Thoracic aorta (tissue), 2 donors: ENCODE data around the gene FGB. TPM values are rescaled to one million over a fixed set of nuclear protein-coding genes. Genes with fewer than 3 reads are reported as not detected.
"Not testable (repeated sequence)": the region's sequence is repeated elsewhere in the genome, so short reads cannot be mapped to it uniquely, and the experiment has no call there.

Experiments
- ATAC-seq: fragments of 150-250 bp; one replicate; pipeline ENCODE4 v1.8.0; 2017; ENCODE audit warnings: low read depth; ENCODE audit not compliant: insufficient number of reproducible peaks, low FRiP score
- DNase-seq: peaks from one replicate; pipeline ENCODE4 v3.0.0-alpha.2; 2020; ENCODE audit warnings: low spot score
- H3K27ac ChIP-seq, 2 donors: fragments of 200-600 bp; sonication (generic); 1 replicate in 1 of 2; 2 replicates in 1 of 2; pipeline ENCODE4 v1.5.1; 2016; ENCODE audit warnings: mild to moderate bottlenecking in 2 of 2, moderate library complexity in 2 of 2
- H3K27me3 ChIP-seq: fragments of 200-600 bp; sonication (generic); replicated peaks from 2 replicates; pipeline ENCODE4 v1.6.0; 2016; ENCODE audit warnings: mild to moderate bottlenecking; ENCODE audit not compliant: insufficient read depth
- H3K36me3 ChIP-seq: fragments of 200-600 bp; sonication (generic); one replicate; pipeline ENCODE4 v1.5.1; 2016
- H3K4me1 ChIP-seq, 2 donors: fragments of 200-600 bp; sonication (generic); 1 replicate in 1 of 2; 2 replicates in 1 of 2; pipeline versions ENCODE4 v1.5.1 to v1.6.0; 2016; ENCODE audit warnings: low read depth in 2 of 2, mild to moderate bottlenecking in 1 of 2; ENCODE audit not compliant: control insufficient read depth in 1 of 2
- H3K4me3 ChIP-seq: fragments of 200-600 bp; sonication (generic); 2 replicates; pipeline ENCODE4 v1.5.1; 2016; ENCODE audit warnings: mild to moderate bottlenecking
- H3K9me3 ChIP-seq: fragments of 200-600 bp; sonication (generic); 2 replicates; pipeline ENCODE4 v1.5.1; 2016
- CTCF ChIP-seq: fragments of 200-600 bp; sonication (generic); IDR thresholded peaks from one replicate; pipeline ENCODE4 v1.5.1; 2019; ENCODE audit warnings: antibody characterized with exemption
- total RNA-seq, 2 donors: library from RNA; depleted of rRNA; stranded (reverse); fragments of >200 nt; gene quantifications; one replicate each; pipeline versions ENCODE4 v1.1.0 to v1.2.3, GENCODE V29; 2016

The FGB gene
- total RNA-seq, 2 donors from 2014 or later: not detected

GRCh38 chr4:154595807-154596206 is 33.0 kb downstream of the FGB start:
- Histone ChIP-seq H3K36me3 (no peaks in the 10 kb centered on the region), H3K4me1 (no peaks in the 10 kb centered on the region), H3K27ac (no peak overlapping the region), H3K27me3 (no peaks in the 10 kb centered on the region), H3K9me3 (no peaks in the 10 kb centered on the region), H3K4me3 (no peak overlapping the region)
- TF ChIP-seq CTCF: no peak
- DNase-seq: no peak
- no peak for ATAC-seq

- not testable (repeated sequence) for H3K27ac ChIP-seq, H3K9me3 ChIP-seq, H3K27me3 ChIP-seq, DNase-seq, H3K4me1 ChIP-seq, H3K4me3 ChIP-seq, H3K36me3 ChIP-seq, ATAC-seq
Observed at GRCh38 chr4:154597281-154597680, 34.5 kb downstream of the FGB start.

- Histone ChIP-seq H3K4me3 (no peak overlapping the region), H3K4me1 (no peaks in the 10 kb centered on the region), H3K36me3 (no peaks in the 10 kb centered on the region), H3K9me3 (no peaks in the 10 kb centered on the region), H3K27me3 (no peaks in the 10 kb centered on the region), H3K27ac (no peak overlapping the region)
- DNase-seq (no peak), ATAC-seq (no peak)
- no peak for TF ChIP-seq CTCF
Observed at GRCh38 chr4:154597798-154598774, 35.3 kb downstream of the FGB start.

- no peak overlapping the region for H3K4me3 ChIP-seq
- no peaks in the 10 kb centered on the region for H3K36me3 ChIP-seq
- no peak for DNase-seq
- ATAC-seq: no peak
- no peak for TF ChIP-seq CTCF
- H3K27me3 ChIP-seq: no peaks in the 10 kb centered on the region
- no peaks in the 10 kb centered on the region for H3K4me1 ChIP-seq
- H3K27ac ChIP-seq: no peak overlapping the region
- no peaks in the 10 kb centered on the region for H3K9me3 ChIP-seq
Observed at GRCh38 chr4:154602404-154603020, 39.7 kb downstream of the FGB start.

- DNase-seq: no peak
- no peaks in the 10 kb centered on the region for H3K9me3 ChIP-seq
- no peaks in the 10 kb centered on the region for H3K4me1 ChIP-seq
- H3K4me3 ChIP-seq: no peak overlapping the region
- no peak for ATAC-seq
- H3K27me3 ChIP-seq: no peaks in the 10 kb centered on the region
- H3K27ac ChIP-seq: no peak overlapping the region
- H3K36me3 ChIP-seq: no peaks in the 10 kb centered on the region
- no peak for TF ChIP-seq CTCF
Observed at GRCh38 chr4:154603033-154603943, 40.5 kb downstream of the FGB start.
